SU-DHL-6 (cell line): ENCODE measurements around the gene MKRN1.

ENCODE experiments used
- H2AFZ ChIP-seq: fragments of 200-600 bp; sonication (generic); 2 replicates; pipeline ENCODE4 v1.6.1; 2014; ENCODE audit warnings: low read depth, mild to moderate bottlenecking, moderate library complexity, mixed read lengths, antibody characterized with exemption, low read length; ENCODE audit not compliant: severe bottlenecking
- H3F3A ChIP-seq: fragments of 200-600 bp; shearing (Covaris generic); 2 replicates; pipeline ENCODE4 v1.6.0; 2016; ENCODE audit warnings: antibody characterized with exemption, mild to moderate bottlenecking; ENCODE audit not compliant: insufficient read depth
- H3K27ac ChIP-seq: fragments of 200-600 bp; sonication (generic); 2 replicates; pipeline ENCODE4 v1.5.1; 2016; ENCODE audit warnings: low read depth, mild to moderate bottlenecking, low read length, moderate library complexity, mixed read lengths
- H3K27me3 ChIP-seq: fragments of 200-600 bp; sonication (generic), shearing (Covaris generic); 2 replicates; pipeline ENCODE4 v1.6.0; 2014; ENCODE audit warnings: mild to moderate bottlenecking, low read length
- H3K36me3 ChIP-seq: fragments of 200-600 bp; sonication (generic); 2 replicates; pipeline ENCODE4 v1.6.1; 2014; ENCODE audit warnings: mild to moderate bottlenecking, low read length, mixed read lengths
- H3K4me2 ChIP-seq: fragments of 300-600, 200-600 bp; shearing (Covaris generic), sonication (generic); 2 replicates; pipeline ENCODE4 v1.6.0; 2014; ENCODE audit warnings: low read length, low read depth, mild to moderate bottlenecking; ENCODE audit not compliant: poor library complexity, severe bottlenecking
- H3K4me3 ChIP-seq: fragments of 200-600 bp; sonication (generic); 2 replicates; pipeline ENCODE4 v1.5.1; 2014; ENCODE audit warnings: antibody characterized with exemption, low read length, mild to moderate bottlenecking, mixed read lengths; ENCODE audit not compliant: insufficient read depth, poor library complexity, severe bottlenecking
- H3K79me2 ChIP-seq: fragments of 200-600 bp; sonication (generic); 2 replicates; pipeline ENCODE4 v1.6.1; 2014; ENCODE audit warnings: mild to moderate bottlenecking, low read length, moderate library complexity; ENCODE audit not compliant: insufficient read depth
- H3K9ac ChIP-seq: fragments of 200-600 bp; sonication (generic); 2 replicates; pipeline ENCODE4 v1.7.0; 2014; ENCODE audit warnings: mild to moderate bottlenecking, low read length
- H3K9me2 ChIP-seq: fragments of 200-600 bp; sonication (generic); replicated peaks from 2 replicates; pipeline ENCODE4 v1.6.1; 2014; ENCODE audit warnings: low read length; ENCODE audit not compliant: insufficient read depth
- H3K9me3 ChIP-seq: fragments of 200-600 bp; sonication (generic); 2 replicates; pipeline ENCODE4 v1.6.1; 2014; ENCODE audit warnings: low read length, mixed read lengths; ENCODE audit not compliant: insufficient read depth
- H4K20me1 ChIP-seq: fragments of 200-600 bp; sonication (generic); 2 replicates; pipeline ENCODE4 v1.6.1; 2014; ENCODE audit warnings: low read depth, mild to moderate bottlenecking, antibody characterized with exemption, low read length, moderate library complexity, mixed read lengths
- CTCF ChIP-seq: fragments of 200-600 bp; sonication (generic); IDR thresholded peaks from one replicate; pipeline ENCODE4 v1.5.1; 2017; ENCODE audit warnings: antibody characterized with exemption, mild to moderate bottlenecking, low read length, moderate library complexity; ENCODE audit not compliant: insufficient read depth, poor library complexity, severe bottlenecking
- EZH2phosphoT487 ChIP-seq: fragments of 200-600 bp; sonication (generic), shearing (Covaris generic); conservative IDR thresholded peaks from 2 replicates; pipeline ENCODE4 v1.6.1; 2018; ENCODE audit warnings: mild to moderate bottlenecking, antibody characterized with exemption, low read length, moderate library complexity, mixed read lengths

The MKRN1 gene

GRCh38 chr7:140441519-140441918 lies 37.8 kb downstream of the MKRN1 start:
- no peaks in the 10 kb centered on the region for H3K9me3 ChIP-seq
- no peak overlapping the region for H2AFZ ChIP-seq
- no peaks in the 10 kb centered on the region for H3K79me2 ChIP-seq
- no peak overlapping the region for H3K9ac ChIP-seq
- TF ChIP-seq CTCF: no peak
- no peak for TF ChIP-seq EZH2phosphoT487
- no peaks in the 10 kb centered on the region for H3K36me3 ChIP-seq
- no peaks in the 10 kb centered on the region for H3K9me2 ChIP-seq
- H3K4me2 ChIP-seq: no peak overlapping the region
- H3K4me3 ChIP-seq: no peak overlapping the region
- H3F3A ChIP-seq: no peaks in the 10 kb centered on the region
- no peaks in the 10 kb centered on the region for H4K20me1 ChIP-seq
- no peaks in the 10 kb centered on the region for H3K27me3 ChIP-seq
- H3K27ac ChIP-seq: no peak overlapping the region

- Histone ChIP-seq H3K27me3 (no peaks in the 10 kb centered on the region), H3K4me2 (no peak overlapping the region), H3K9me2 (no peaks in the 10 kb centered on the region), H3K79me2 (no peaks in the 10 kb centered on the region), H3K27ac (no peak overlapping the region), H3K4me3 (no peak overlapping the region), H2AFZ (no peak overlapping the region), H3K9me3 (no peaks in the 10 kb centered on the region), H3F3A (no peaks in the 10 kb centered on the region), H3K36me3 (no peaks in the 10 kb centered on the region), H3K9ac (no peak overlapping the region), H4K20me1 (no peaks in the 10 kb centered on the region)
- no peak for TF ChIP-seq CTCF
- no peak for TF ChIP-seq EZH2phosphoT487
These were observed 38.7 kb downstream of the MKRN1 start for GRCh38 chr7:140440593-140440992.

GRCh38 chr7:140439359-140439758 lies 39.9 kb downstream of the MKRN1 start:
- Histone ChIP-seq H3K9me2 (no peaks in the 10 kb centered on the region), H3K4me2 (no peak overlapping the region), H3F3A (no peaks in the 10 kb centered on the region), H4K20me1 (no peaks in the 10 kb centered on the region), H3K27me3 (no peaks in the 10 kb centered on the region), H3K4me3 (no peak overlapping the region), H3K9me3 (no peaks in the 10 kb centered on the region), H3K79me2 (no peaks in the 10 kb centered on the region), H2AFZ (no peak overlapping the region), H3K27ac (no peak overlapping the region), H3K36me3 (no peaks in the 10 kb centered on the region), H3K9ac (no peak overlapping the region)
- TF ChIP-seq CTCF: no peak
- TF ChIP-seq EZH2phosphoT487: no peak
